NCI-H146 treated with DMSO at 0.1 percent for 48 hours (cell line): ENCODE results near the gene SLC2A6.
A peak's percentile ranks its signal among the peaks of the same experiment; 100 is the strongest.

ENCODE experiments used
- DNase-seq: peaks from one replicate; lab custom pipeline; 2025; ENCODE audit not compliant: unreplicated experiment; lab: John Stamatoyannopoulos, UW

The SLC2A6 gene

DNA sequence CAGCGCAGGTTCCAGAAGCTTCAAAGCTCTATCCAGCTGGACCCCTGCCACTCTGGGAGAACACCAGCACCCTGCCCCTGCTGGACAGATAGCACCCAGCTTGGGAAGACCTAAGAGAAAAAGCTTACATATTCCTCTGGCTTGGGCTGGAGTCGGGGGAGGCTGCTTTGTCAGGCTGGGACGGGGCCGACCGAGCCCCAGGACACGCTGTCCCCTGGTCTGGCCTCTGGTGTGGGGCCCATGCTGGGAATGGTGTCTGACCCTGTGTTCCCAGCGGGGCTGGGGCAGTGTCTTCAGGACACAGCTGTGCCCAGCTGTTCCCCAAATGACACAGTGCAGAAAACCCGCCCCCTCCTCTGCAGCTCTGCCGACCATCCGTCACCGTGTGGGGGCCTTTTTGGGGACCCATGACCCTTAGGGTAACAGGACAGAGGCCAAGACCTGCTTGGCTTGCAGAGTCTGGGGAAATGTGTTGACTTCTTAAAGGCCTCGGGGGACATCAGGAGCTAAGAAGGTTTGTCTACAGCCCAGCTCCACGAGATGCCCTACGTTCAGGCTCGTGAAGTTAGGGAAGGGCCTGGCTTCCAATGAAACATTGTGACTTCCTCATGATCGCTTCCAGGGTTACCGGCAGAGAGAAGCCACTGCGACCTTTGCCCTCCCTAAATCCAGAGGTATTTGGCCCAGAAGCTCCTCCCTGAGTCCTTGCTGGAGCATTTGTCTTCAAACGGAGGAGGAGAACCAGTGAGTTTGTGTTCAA is 20.4 kb upstream of the SLC2A6 start:
- no peak for DNase-seq

- DNase-seq, result no peak
Observed at GRCh38 chr9:133496861-133497842, 18.3 kb upstream of the SLC2A6 start.

GRCh38 chr9:133495327-133496293 is 16.7 kb upstream of the SLC2A6 start:
- no peak for DNase-seq

GRCh38 chr9:133494636-133495326 is 15.9 kb upstream of the SLC2A6 start:
- no peak for DNase-seq

GRCh38 chr9:133493845-133494540 is 15.1 kb upstream of the SLC2A6 start:
- DNase-seq, result no peak

- DNase-seq, result no peak
Observed at GRCh38 chr9:133493428-133493827, 14.5 kb upstream of the SLC2A6 start.

DNA sequence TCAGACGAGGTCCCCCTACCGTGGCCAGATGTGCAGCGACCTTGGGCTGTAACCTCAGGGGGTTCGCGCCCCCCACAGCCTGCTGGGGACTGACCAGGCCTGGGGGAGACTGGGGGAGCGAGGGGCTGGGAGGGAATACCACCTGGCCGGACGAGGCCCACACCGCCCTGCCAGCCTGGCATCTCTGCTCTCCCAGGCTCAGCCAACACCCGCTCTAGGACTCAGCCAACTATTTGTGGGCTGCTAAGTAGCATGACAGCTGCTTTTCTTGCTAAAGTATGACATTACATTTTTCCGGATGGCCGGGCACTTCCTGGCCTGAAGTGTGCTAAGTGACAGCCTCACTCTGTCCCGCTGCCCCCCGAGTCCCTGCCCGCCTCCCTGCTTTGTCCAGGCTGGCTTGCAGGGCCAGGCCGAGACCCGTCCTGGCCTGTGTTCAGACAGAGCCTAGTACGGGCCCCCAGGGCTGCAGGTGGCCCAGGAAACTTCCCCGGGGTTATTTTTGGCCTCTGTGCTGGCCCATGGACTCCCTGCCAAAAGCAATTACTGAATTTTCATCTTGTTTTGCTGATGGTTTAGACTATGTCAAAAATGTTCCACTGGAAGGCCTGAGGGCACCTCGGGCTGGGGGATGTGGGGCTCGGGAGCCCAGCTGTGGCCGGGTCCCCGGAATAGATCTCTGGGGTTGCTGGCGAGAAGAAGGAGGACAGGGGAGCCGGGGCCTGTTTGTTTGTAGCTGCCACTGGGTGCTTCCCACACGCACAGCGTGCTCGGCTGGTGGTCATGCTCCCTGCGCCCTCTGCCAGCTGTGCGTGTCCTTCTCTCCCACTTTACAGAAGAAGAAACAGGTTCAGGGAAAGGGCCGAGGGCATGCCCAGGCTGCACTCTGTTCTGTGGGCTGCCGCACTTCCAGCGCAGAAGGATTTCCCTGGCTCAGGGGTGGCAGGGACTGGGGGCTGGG is 13.4 kb upstream of the SLC2A6 start:
- DNase-seq, result no peak

DNA sequence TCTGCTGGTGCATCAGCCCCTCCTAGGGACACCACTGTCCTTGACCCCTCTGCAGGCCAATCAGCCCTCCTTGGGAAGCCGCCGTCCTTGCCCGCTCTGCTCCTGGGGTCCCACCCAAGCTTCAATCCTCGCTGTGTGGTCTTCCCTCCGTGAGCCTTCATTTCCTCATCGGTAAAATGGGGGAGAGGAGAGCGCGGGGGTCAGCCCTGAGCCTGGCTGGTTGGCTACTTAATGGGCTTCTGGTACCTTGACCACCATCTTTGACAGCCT is 12.7 kb upstream of the SLC2A6 start:
- DNase-seq, result no peak

DNA sequence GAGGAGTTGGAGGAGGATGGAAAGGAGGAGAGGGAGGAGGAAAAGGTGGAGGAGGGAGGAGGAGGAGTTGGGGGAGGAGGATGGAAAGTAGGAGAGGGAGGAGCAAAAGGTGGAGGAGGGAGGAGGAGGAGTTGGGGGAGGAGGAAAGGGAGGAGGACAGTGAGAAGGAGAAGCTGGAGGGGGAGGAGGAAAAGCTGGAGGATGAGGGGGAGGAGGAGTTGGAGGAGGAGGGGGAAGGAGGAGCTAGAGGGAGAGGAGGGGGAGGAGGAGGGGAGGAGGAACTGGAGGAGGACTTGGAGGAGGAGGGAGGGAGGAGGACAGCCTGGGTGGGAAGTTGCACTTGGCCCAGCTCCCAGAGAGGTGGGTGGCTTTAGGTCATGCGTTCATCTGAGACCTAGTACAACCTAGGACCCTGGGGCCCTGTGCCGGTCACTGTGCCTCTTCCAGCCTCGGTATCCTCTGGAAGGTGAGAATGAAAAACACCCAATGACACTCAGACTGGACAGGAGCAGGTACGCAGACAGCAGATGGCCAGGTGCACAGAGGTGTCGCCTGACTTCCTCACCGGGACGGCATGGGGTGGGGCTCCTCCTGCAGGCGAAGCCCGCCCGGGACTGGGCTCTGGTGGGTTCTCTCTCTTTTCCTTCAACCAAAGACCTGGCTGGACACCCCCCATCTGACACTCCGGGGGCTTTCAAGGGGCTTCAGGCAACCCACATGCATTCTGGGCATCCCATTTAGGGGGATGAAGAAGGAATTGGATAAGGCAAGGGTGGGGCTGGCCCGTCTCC is 12.2 kb upstream of the SLC2A6 start:
- DNase-seq, result no peak

- DNase-seq, result no peak
Observed at GRCh38 chr9:133490201-133490681, 11.3 kb upstream of the SLC2A6 start.

GRCh38 chr9:133489253-133490190 is 10.6 kb upstream of the SLC2A6 start:
- DNase-seq, result no peak

DNA sequence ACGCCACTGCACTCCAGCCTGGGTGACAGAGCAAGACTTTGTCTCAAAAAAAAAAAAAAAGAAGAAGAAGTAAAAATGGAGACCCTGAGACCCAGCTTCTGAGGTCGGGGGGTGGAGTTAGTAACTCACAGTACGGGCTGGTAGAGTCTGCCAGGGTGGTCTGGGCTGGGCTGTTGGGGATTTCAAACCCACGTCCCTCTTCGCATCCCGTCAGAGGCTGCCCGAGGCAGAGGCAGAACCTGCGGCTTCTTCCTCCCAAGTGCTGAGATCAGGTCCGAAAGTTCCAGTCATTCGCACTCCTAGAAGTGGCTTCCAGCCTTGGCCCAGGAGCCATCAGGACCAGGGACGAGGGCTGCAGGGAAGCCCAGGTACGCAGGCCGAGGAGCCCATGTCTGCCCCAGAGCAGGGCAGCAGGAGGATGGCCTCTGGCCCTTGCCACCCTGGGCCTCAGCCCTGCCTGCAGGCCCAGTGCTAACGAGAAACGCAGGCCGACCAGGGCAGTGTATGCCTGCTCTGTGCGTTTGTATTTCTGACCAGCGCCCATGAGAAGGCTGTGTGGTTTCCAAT is 9.9 kb upstream of the SLC2A6 start:
- DNase-seq, result no peak

DNA sequence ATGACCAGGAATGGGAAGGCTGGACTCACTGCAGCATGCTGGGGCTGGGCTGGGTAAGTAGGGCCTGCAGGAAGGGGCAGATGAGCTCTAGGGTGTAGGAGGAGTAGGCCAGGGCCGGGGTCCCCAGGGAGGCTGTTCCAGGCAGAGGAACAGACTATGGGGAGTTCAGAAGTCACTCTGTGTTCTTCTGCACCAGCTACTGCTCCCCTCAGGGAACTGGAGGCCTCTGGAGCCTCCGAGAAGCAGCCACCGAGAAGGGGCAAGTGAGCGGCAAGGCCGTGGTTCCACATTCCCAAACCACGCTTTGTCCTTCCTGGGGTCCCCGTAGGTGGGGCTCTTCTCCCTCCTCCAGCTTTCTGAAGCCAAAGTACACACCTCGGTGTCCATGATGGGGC is 8.4 kb upstream of the SLC2A6 start:
- DNase-seq, result no peak

- DNase-seq, result no peak
Observed at GRCh38 chr9:133485531-133486260, 6.8 kb upstream of the SLC2A6 start.

DNA sequence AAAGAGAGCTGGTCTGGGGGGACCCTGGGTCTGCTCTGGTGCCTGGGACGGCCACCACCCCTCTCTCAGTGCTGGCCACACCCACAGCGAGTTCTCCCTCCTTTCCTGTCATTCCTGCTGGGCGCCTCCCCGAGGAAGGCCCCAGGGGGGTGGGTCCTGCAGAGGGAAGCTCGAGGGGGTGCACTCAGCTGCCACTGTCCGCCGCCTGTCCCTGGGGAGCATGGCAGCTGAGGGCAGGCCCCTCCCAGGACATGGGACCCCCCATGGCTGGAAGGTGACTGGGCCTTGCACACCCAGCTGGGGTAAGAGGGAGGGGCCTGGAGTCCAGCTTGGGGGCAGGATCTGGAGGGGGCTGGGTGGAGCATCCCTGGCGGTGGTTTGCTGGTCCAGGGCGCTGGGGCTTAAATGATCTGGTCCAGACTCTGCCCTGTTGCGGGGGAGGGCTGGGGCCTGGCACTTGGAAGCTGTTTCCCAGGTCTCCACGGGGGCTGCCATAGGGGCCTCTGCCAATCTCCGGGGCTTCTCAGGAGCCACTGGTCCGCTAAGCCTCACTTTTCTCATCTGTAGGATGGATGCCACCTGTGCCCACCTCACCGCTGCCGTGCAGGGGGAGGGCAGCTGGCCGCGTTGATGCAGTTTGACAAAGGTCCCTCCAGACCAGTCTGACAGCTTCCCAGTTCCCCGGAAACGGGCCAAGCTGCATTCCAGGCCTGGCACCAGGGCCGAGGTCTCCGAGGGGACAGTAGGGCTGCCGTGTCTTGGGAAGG is 6.0 kb upstream of the SLC2A6 start:
- peak; percentile 0 for DNase-seq
